Pulmonary artery endothelial cell (primary cell): ENCODE data around the gene OXCT1. TPM values are rescaled to one million over a fixed set of nuclear protein-coding genes. Genes with fewer than 3 reads are reported as not detected.
"Not testable (repeated sequence)": the region's sequence is repeated elsewhere in the genome, so short reads cannot be mapped to it uniquely, and the experiment has no call there.

Experiments used
- DNase-seq: peaks from one replicate; pipeline ENCODE4 v3.0.0-alpha.2; 2011; ENCODE audit warnings: low read depth, low spot score
- total RNA-seq: library from RNA; depleted of rRNA; stranded (reverse); fragments of >200 nt; gene quantifications from 2 replicates; pipeline ENCODE4 v1.2.3, GENCODE V29; 2014

The OXCT1 gene
- total RNA-seq, 1 donor from 2014 or later, result 41.8 TPM

DNA sequence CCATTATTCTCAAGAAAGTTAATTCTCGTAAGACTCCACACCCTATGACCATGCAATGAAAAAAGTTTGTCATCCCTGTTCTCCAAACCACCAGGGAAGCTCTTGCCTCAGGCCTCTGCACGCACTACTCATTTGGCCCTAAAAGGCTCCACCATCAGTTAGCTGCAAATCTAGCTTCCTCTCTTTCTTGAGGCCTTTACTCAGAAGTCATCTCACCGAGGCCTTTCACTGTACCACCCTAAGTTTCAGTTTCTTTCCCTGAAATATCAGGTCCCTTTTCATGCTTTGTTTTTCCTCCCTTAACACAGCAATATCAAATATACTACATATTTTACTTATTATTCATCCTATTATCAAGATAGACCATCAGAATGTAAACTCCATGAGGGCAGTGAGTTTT is 39.1 kb downstream of the OXCT1 start:
- DNase-seq, result no peak

GRCh38 chr5:41827792-41828191 is 42.4 kb downstream of the OXCT1 start:
- no peak for DNase-seq

- DNase-seq, result no peak
These were observed 48.2 kb downstream of the OXCT1 start for GRCh38 chr5:41822036-41822435.

DNA sequence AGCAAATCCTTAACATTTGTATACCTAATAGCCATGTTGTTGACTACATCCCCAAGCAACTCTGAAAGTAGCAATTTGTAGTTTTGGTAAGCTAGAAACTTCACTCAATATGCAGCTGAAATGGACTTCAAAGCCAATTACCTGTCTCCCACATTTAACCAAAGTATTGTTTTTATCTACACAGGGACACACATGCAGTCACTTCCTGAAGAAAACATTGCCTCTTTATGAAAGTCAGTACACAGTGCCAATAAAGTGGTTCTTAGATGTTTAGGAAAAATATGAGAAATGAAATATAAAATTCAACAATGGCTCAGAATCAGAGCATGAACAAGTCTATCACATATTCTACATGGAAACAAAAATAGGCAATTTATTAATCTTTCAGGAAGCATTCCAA is 49.2 kb downstream of the OXCT1 start:
- peak; percentile 35 for DNase-seq

GRCh38 chr5:41820150-41820549 is 50.1 kb downstream of the OXCT1 start:
- no peak for DNase-seq

DNA sequence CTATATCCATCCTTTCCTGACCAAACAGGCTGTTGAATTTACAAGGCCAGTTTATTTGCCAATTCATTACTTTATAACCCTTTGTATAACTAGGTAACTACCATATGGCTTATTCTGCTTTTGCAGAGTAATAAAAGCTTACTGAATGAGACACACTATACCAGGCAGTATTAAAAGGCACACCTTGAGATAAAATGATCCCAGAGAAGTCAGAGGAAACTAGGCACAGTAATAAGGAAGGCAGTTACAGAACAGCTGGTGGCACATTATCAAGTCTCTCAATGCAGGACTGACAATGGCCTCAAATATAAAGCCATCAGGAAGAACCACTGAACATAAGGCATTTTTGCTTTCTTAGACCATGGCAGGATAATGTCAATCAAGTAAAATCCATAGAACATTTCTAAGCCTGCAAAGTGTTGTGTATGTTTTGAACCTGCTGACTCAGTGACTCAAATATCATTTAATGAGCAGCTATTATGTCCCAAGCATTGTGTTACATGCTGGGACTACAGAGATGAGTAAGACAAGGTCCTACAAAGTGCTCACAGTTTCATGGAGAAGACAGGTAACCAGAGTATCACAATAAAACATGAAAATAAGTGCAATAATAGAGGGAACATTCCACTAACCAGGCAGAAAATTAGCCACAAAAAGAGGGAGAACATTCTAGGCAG is 52.5 kb downstream of the OXCT1 start:
- no peak for DNase-seq

DNA sequence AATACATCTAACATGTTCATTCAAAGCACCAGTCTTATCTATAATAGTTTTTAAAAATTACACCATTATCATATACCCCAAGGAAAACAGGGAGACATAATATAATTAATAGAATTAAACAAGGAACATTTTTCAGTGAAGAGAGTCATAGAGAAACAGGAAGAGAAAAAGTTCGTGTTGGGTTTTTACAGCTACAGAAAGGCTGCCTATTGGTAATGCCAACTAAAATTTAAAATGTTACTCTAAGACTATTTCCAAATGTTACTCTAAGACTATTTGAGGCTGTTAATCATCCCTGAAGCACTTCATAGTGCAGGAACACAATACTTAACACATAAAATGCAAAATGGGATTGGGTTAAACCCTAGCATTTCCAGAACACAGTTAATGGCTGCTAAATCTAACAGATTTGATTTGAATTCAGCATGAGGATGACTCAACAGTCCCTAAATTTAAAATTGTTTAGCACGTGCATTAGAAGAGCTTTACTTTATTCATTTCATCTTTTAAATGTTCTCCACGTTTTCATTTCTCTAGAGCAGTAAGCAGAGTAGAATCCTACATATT is 54.5 kb downstream of the OXCT1 start:
- no peak for DNase-seq

- DNase-seq, result no peak
These were observed 55.0 kb downstream of the OXCT1 start for GRCh38 chr5:41815261-41815660.

DNA sequence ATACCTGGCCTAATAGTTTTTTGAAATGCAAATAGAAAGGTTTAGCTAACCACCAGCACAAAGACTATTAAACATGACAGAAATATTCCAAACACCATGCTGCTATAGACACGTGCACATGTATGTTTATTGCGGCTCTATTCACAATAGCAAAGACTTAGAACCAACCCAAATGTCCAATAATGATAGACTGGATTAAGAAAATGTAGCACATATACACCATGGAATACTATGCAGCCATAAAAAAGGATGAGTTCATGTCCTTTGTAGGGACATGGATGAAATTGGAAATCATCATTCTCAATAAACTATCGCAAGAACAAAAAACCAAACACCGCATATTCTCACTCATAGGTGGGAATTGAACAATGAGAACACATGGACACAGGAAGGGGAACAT is 55.9 kb downstream of the OXCT1 start:
- not testable (repeated sequence) for DNase-seq

DNA sequence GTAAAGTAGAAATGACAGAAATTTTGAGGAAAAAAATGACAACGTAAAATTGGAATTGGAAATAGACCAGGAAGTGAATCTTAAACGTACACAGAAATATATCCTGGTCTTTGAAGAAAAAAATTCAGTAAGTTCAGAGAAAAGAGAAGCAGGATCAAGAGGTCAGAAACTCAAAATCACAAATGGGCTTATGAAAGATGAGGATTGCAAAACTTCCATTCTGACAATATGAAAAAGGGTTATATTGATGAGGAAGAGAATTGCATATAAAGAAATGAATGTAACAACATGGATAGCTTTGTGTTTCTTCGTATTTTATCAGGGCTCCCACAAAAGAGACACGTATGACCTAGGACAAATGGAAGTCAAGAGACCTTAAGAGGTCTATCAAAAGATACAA is 58.1 kb downstream of the OXCT1 start:
- DNase-seq, result no peak

- DNase-seq, result no peak
These were observed 61.1 kb downstream of the OXCT1 start for GRCh38 chr5:41809128-41809527.

DNA sequence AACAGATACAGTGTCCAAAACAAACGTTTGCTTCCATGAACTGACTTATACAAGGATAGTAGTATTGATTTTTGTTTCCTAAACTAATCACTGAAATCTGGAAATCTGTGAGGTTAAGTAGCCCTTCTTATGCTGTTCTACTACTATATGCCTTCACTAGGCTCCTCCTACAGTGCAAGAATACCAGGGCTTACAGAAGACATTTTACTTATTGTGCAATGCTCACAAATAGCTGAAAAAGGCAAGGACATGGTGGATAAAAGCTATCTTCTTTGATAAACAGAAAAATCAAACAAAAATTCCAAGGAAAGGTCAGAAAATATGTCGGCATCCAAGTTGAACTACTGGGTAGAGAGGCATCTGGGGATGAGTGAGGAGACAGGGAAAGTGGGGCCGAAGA is 61.9 kb downstream of the OXCT1 start:
- no peak for DNase-seq

- DNase-seq, result no peak
These were observed 72.6 kb downstream of the OXCT1 start for GRCh38 chr5:41797662-41798061.

DNA sequence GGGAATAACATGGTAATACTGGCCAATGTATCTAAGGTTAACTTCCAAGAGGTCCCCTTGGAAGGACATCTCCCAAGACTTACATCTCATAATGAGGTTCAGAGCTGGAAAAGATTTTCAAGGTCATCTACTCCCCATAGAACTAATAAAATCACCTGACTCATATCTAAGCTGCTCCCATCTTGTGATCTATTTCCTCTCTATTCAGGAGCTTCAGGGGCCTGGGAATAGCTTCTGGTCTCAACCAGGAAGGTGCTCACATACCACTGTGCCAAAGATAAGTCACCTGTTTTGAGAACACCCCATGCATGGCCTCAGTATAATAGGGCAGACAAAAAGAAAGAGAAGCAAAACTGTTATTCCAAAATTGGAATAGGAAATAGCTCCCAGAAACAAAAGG is 74.2 kb downstream of the OXCT1 start:
- no peak for DNase-seq

DNA sequence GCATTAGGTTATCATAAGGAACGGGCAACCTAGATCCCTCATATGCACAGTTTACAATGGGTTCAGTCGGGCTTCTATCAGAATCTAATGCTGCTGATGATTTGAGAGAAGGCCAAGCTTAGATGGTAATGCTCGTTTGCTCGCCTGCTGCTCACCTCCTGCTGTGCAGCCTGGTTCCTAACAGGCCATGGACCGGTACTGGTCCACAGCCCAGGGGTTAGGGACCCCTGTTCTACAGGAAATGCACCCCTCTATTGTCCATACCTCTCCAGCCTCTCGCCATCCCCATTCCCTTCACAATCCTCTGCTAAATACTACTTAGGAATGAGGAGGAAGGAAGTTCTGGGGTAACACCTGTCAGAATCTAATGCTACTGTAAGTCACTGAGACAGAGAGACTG is 75.1 kb downstream of the OXCT1 start:
- no peak for DNase-seq

- DNase-seq, result peak; percentile 90
These were observed 75.8 kb downstream of the OXCT1 start for GRCh38 chr5:41794471-41794870.

DNA sequence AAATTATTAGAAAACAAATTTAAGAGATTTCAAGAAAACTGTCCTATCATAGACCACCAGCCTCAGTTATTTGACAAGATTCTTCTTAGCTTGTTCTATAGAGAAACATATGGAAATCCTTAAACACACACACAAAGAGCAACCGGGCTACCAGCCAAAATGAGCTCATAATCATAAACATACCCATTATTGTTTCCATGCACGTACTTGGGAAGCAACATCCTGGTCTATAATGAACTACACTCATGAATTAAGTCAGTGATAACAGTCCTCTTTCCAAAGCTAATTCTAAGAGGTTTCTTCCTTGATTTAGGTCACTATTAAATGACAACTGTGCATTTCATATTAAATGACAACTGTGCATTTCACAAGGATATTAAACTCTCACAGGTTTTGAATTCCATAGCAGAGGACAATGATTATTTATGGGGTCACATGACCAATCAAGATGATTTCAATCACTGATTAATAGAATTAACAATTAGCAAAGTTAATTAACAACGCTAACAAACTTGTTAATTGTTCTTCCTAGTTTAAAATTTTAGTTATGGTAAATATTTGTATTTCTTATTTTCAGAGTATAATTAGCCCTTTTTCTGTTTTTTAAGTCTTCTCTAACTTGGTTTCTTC is 77.0 kb downstream of the OXCT1 start:
- DNase-seq, result peak; percentile 68

- no peak for DNase-seq
These were observed 80.0 kb downstream of the OXCT1 start for GRCh38 chr5:41790038-41790776.

- DNase-seq, result no peak
These were observed 80.8 kb downstream of the OXCT1 start for GRCh38 chr5:41789434-41789833.

GRCh38 chr5:41788941-41789368 is 81.3 kb downstream of the OXCT1 start:
- DNase-seq, result peak; percentile 41

DNA sequence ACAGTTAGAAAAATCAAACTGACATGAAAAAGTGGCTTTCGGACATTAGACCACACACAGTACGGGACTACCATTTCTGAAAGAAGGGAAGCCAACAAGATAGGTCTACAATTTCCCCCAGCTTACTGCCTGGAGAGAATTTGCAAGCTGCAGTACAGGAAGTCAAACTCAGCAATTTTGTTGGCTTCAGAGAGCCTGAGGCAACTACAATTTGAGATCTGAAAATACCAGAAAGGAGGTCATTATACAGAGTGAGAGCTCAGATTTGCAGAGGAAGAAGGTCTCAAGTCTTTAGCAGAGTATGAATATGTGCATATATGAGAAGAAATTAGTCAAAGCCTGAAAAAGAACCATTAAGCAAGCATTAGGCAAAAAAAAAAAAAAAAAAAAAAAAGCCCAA is 83.0 kb downstream of the OXCT1 start:
- DNase-seq, result no peak

DNA sequence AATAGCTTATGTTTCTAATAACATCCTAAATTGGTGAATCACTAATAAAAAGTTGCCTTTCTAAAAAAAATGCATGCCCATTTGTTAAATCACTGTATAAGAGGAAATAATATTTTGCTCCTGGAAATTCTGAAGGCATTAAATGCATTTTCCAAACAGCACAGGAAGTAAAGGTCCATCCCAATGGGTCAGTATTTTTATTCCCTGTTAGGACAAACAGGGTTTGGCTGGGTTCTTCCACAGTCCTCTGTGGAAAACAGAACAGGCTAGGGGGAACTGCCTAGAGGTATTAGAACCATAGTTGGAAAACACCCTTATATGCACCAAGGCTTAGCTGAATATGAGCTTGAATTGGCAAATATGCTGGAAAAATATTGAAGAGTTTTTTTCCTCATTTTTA is 85.2 kb downstream of the OXCT1 start:
- no peak for DNase-seq
